K562 (cell line): ENCODE results near the gene PEX5. TPM values are rescaled to one million over a fixed set of nuclear protein-coding genes. Genes with fewer than 3 reads are reported as not detected.

Source experiments
- ATF1 ChIP-seq, 2 experiments: fragments of 450-650 bp in 1 of 2; IDR thresholded peaks; 2 replicates each; pipeline ENCODE4 v1.6.1; 2016; ENCODE audit warnings: missing compliant biosample characterization in 1 of 2, missing genetic modification characterization in 1 of 2
- CTCF ChIP-seq, 3 experiments: IDR thresholded peaks in 2 of 3; conservative IDR thresholded peaks in 1 of 3; 2 replicates each; pipeline ENCODE4 v1.5.1; 2011 to 2012; ENCODE audit warnings: low read length in 3 of 3, mild to moderate bottlenecking in 3 of 3, control low read depth in 2 of 3, improper control_type of control experiment in 1 of 3, inconsistent platforms in 1 of 3, low read depth in 1 of 3, mixed read lengths in 1 of 3, moderate library complexity in 1 of 3; ENCODE audit not compliant: insufficient read depth in 2 of 3
- EGR1 ChIP-seq: fragments of 450-650 bp; conservative IDR thresholded peaks from 2 replicates; pipeline ENCODE4 v1.6.1; 2017; ENCODE audit warnings: mild to moderate bottlenecking
- FOXA3 ChIP-seq, 2 experiments: fragments of 450-650 bp in 1 of 2; sonication (generic) in 1 of 2; formaldehyde crosslinking; IDR thresholded peaks in 1 of 2; conservative IDR thresholded peaks in 1 of 2; 2 replicates each; pipeline versions ENCODE4 v1.4.0 to v1.8.0; 2020 to 2022; ENCODE audit warnings: mild to moderate bottlenecking in 2 of 2, missing genetic modification reagents in 1 of 2
- FOXK2 ChIP-seq, 2 experiments: fragments of 450-650 bp; IDR thresholded peaks in 1 of 2; conservative IDR thresholded peaks in 1 of 2; 2 replicates each; pipeline ENCODE4 v1.6.1; 2016; ENCODE audit warnings: low read depth in 2 of 2, mild to moderate bottlenecking in 1 of 2
- GABPB2 ChIP-seq: fragments of 250-450 bp; sonication (Bioruptor Pico); conservative IDR thresholded peaks from 2 replicates; pipeline ENCODE4 v1.5.1; 2021; ENCODE audit warnings: mild to moderate bottlenecking
- MED1 ChIP-seq: sonication (generic); formaldehyde crosslinking; IDR thresholded peaks from 2 replicates; pipeline ENCODE4 v1.8.1; 2023; ENCODE audit warnings: missing genetic modification reagents, borderline replicate concordance
- NFE2 ChIP-seq: IDR thresholded peaks from 2 replicates; pipeline ENCODE4 v1.6.1; 2014; ENCODE audit warnings: antibody characterized with exemption, low read depth
- RAD21 ChIP-seq, 2 experiments: fragments of 250-450 bp in 1 of 2; fragments of 450-650 bp in 1 of 2; sonication (Bioruptor Pico) in 1 of 2; formaldehyde crosslinking in 1 of 2; IDR thresholded peaks in 1 of 2; conservative IDR thresholded peaks in 1 of 2; 2 replicates each; pipeline versions ENCODE4 v1.4.0 to v1.8.0; 2020 to 2022; ENCODE audit warnings: mild to moderate bottlenecking in 2 of 2, moderate library complexity in 1 of 2
- RFX1 ChIP-seq: fragments of 450-650 bp; IDR thresholded peaks from 2 replicates; pipeline ENCODE4 v1.6.1; 2016; ENCODE audit warnings: mild to moderate bottlenecking, moderate library complexity
- SIN3A ChIP-seq, 2 experiments: fragments of 150-350 bp in 1 of 2; IDR thresholded peaks; 2 replicates each; pipeline ENCODE4 v1.6.1; 2011 to 2016; ENCODE audit warnings: borderline replicate concordance in 2 of 2, low read depth in 2 of 2, low read length in 2 of 2, mild to moderate bottlenecking in 2 of 2, moderate library complexity in 2 of 2; ENCODE audit not compliant: control insufficient read depth in 1 of 2
- SMC3 ChIP-seq: conservative IDR thresholded peaks from 2 replicates; pipeline ENCODE4 v1.6.1; 2011; ENCODE audit warnings: low read depth, low read length, improper control_type of control experiment; ENCODE audit not compliant: insufficient read depth
- TCFL5 ChIP-seq: fragments of 250-450 bp; sonication (Bioruptor Pico); conservative IDR thresholded peaks from 2 replicates; pipeline ENCODE4 v1.6.1; 2021; ENCODE audit warnings: mild to moderate bottlenecking, moderate library complexity, matching md5 sums
- TEAD4 ChIP-seq, 2 experiments: sonication (generic) in 1 of 2; formaldehyde crosslinking in 1 of 2; IDR thresholded peaks; 2 replicates each; pipeline versions ENCODE4 v1.6.1 to v1.8.0; 2012 to 2022; ENCODE audit warnings: borderline replicate concordance in 1 of 2, inconsistent platforms in 1 of 2, low read length in 1 of 2, mild to moderate bottlenecking in 1 of 2, missing genetic modification reagents in 1 of 2
- polyA plus RNA-seq, 8 experiments: library from polyadenylated mRNA; depleted of rRNA in 4 of 8; stranded (reverse) in 5 of 8; unstranded in 3 of 8; fragments of >200 nt; fragmentation: Nextera tagmentation in 2 of 8; fragmentation: Illumina TruSeq in 1 of 8; extraction: Ambion mirVana in 2 of 8; extraction: Trizol in 1 of 8; gene quantifications; 2 replicates each; pipeline versions ENCODE4 v1.2.1 to v1.2.3, GENCODE V29; 2011 to 2014; ENCODE audit warnings: inconsistent platforms in 1 of 8, missing spikeins in 1 of 8
- total RNA-seq, 7 experiments: library from RNA; depleted of rRNA in 6 of 7; stranded (reverse); fragments of >200 nt in 6 of 7; fragmentation: Illumina TruSeq in 2 of 7; extraction: Trizol in 2 of 7; gene quantifications; 2 replicates each; pipeline versions ENCODE4 v1.2.1 to v1.2.3, GENCODE V29; 2011 to 2021; ENCODE audit warnings: low replicate concordance in 1 of 7
- TF ChIP-seq, protein P1 (sequence below): IDR thresholded peaks from 2 replicates; pipeline ENCODE4 v1.6.1; 2011; ENCODE audit warnings: borderline replicate concordance, low read depth, mild to moderate bottlenecking, moderate library complexity, low read length; ENCODE audit not compliant: insufficient read depth, poor library complexity, severe bottlenecking
- TF ChIP-seq, protein P2 (sequence below): sonication (generic); formaldehyde crosslinking; IDR thresholded peaks from 2 replicates; pipeline ENCODE4 v1.8.1; 2023; ENCODE audit warnings: mild to moderate bottlenecking, missing genetic modification reagents
- TF ChIP-seq, protein P3 (sequence below): fragments of 450-650 bp; IDR thresholded peaks from 2 replicates; pipeline ENCODE4 v1.6.1; 2014; ENCODE audit warnings: low read depth, mild to moderate bottlenecking, moderate library complexity, borderline replicate concordance

The PEX5 gene
- total and polyA plus RNA-seq, 9 of the 15 experiments (the other 6 are each of a cell fraction or from before 2014, with no cell fraction given), result 1.4 to 26.1 (median 14.0) TPM

DNA sequence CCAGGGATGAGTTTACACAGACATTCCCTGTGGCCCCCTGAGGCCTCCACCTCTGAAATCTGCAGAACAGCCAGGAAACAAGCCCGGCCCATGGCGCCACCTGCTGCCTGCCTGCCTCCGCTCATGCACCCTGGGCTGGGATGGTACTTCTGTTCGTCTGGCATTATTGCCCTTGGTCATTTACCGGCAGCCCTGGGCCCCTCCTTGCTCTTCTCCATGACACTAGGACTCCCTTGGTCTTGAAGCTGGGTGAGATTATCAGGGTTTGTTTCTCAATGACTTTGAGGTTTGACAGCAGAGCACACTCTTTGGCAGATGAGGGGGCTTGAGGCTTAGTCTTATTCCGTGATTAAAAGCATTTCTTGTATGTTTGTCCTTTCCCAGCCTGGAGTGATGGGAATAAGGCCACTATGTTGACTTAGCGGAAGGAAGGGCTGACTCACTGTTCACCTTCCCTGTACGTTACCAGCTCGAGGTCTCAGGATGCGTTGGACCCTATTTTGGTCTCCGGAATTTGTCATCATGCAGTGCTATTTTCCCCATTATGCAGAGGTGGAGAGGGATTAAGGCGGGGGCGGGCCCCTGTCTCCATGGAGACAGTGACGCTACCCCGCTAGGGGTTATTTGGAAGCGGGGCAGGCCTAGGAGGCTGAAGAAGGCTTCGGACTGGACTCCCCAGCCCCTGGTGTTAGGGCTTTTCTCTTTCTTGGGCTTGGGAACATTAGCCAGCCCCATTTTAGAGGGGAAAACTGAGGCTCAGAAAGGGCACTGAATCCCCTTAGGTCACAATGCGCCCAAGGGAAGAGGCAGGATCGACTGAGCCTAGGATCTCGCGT lies 706 bp upstream of the PEX5 start (continued):
- TF ChIP-seq, protein P1, sequence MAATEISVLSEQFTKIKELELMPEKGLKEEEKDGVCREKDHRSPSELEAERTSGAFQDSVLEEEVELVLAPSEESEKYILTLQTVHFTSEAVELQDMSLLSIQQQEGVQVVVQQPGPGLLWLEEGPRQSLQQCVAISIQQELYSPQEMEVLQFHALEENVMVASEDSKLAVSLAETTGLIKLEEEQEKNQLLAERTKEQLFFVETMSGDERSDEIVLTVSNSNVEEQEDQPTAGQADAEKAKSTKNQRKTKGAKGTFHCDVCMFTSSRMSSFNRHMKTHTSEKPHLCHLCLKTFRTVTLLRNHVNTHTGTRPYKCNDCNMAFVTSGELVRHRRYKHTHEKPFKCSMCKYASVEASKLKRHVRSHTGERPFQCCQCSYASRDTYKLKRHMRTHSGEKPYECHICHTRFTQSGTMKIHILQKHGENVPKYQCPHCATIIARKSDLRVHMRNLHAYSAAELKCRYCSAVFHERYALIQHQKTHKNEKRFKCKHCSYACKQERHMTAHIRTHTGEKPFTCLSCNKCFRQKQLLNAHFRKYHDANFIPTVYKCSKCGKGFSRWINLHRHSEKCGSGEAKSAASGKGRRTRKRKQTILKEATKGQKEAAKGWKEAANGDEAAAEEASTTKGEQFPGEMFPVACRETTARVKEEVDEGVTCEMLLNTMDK, result peak; percentile 16
- TF ChIP-seq RFX1 (peak; percentile 93), CTCF (IDR thresholded peaks at IDR 0.05 in 2 of 3, conservative IDR thresholded peaks at IDR 0.05 in 1 of 3; ENCODE audit: insufficient read depth in 2 of 3, low read depth in 1 of 3, low read length in 3 of 3) (peak; percentile 69 to 80 (median 76)), RAD21 (CRISPR knock-in tag; conservative IDR thresholded peaks at IDR 0.05 in 1 of 2, IDR thresholded peaks at IDR 0.05 in 1 of 2) (peak; percentile 23 to 64; a peak in 3 of 4 replicates), FOXA3 (CRISPR knock-in tag; conservative IDR thresholded peaks at IDR 0.05 in 1 of 2, IDR thresholded peaks at IDR 0.05 in 1 of 2) (peak in 1 of 2 experiments; percentile 82; a peak in 1 of 4 replicates), TEAD4 (IDR thresholded peaks at IDR 0.05; ENCODE audit: low read length) (no peak), TEAD4 (CRISPR knock-in tag; IDR thresholded peaks at IDR 0.05; ENCODE audit: borderline replicate concordance) (no peak), TCFL5 (CRISPR knock-in tag) (no peak), SMC3 (0 out of 2 replicates have a peak, but pooled peaks have one; percentile 45), FOXK2 (conservative IDR thresholded peaks at IDR 0.05 in 1 of 2, IDR thresholded peaks at IDR 0.05 in 1 of 2; ENCODE audit: low read depth in 2 of 2) (peak in 1 of 2 experiments; percentile 16; a peak in 1 of 4 replicates), NFE2 (no peak), SIN3A (IDR thresholded peaks at IDR 0.05; ENCODE audit: borderline replicate concordance in 2 of 2, control insufficient read depth in 1 of 2, low read depth in 2 of 2, low read length in 2 of 2) (peak in 1 of 2 experiments; percentile 80; a peak in 1 of 4 replicates), MED1 (no peak), ATF1 (CRISPR knock-in tag; IDR thresholded peaks at IDR 0.05) (no peak), ATF1 (tag; IDR thresholded peaks at IDR 0.05) (peak; percentile 65), GABPB2 (CRISPR knock-in tag) (no peak), EGR1 (peak; percentile 90)
- TF ChIP-seq, protein P2, sequence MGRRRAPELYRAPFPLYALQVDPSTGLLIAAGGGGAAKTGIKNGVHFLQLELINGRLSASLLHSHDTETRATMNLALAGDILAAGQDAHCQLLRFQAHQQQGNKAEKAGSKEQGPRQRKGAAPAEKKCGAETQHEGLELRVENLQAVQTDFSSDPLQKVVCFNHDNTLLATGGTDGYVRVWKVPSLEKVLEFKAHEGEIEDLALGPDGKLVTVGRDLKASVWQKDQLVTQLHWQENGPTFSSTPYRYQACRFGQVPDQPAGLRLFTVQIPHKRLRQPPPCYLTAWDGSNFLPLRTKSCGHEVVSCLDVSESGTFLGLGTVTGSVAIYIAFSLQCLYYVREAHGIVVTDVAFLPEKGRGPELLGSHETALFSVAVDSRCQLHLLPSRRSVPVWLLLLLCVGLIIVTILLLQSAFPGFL (CRISPR knock-in tag), result 0 out of 2 replicates have a peak, but pooled peaks have one; percentile 45
- TF ChIP-seq, protein P3, sequence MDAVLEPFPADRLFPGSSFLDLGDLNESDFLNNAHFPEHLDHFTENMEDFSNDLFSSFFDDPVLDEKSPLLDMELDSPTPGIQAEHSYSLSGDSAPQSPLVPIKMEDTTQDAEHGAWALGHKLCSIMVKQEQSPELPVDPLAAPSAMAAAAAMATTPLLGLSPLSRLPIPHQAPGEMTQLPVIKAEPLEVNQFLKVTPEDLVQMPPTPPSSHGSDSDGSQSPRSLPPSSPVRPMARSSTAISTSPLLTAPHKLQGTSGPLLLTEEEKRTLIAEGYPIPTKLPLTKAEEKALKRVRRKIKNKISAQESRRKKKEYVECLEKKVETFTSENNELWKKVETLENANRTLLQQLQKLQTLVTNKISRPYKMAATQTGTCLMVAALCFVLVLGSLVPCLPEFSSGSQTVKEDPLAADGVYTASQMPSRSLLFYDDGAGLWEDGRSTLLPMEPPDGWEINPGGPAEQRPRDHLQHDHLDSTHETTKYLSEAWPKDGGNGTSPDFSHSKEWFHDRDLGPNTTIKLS, result 0 out of 2 replicates have a peak, but pooled peaks have one; percentile 21
